Measurements from ENCODE around the gene BMP8A.
A peak's percentile ranks its signal among the peaks of the same experiment; 100 is the strongest.
"Not testable (repeated sequence)": the region's sequence is repeated elsewhere in the genome, so short reads cannot be mapped to it uniquely, and the experiment has no call there.

Gene BMP8A

GRCh38 chr1:39483276-39483675 is 8.2 kb upstream of the BMP8A start:
- DNase-seq (ENCODE audit: low read depth, low spot score): no peak

- no peak for DNase-seq (ENCODE audit: low read depth, low spot score)
Measured at GRCh38 chr1:39484564-39484963, 6.9 kb upstream of the BMP8A start.

- no peak for DNase-seq (ENCODE audit: low read depth, low spot score)
Measured at GRCh38 chr1:39485046-39485803, 6.2 kb upstream of the BMP8A start.

GRCh38 chr1:39488012-39488545 is 3.4 kb upstream of the BMP8A start:
- no peak for DNase-seq (ENCODE audit: low read depth, low spot score)

- DNase-seq (ENCODE audit: low read depth, low spot score): no peak
Measured at GRCh38 chr1:39488793-39489566, 2.5 kb upstream of the BMP8A start.

- no peak for DNase-seq (ENCODE audit: low read depth, low spot score)
Measured at GRCh38 chr1:39489567-39490239, 1.7 kb upstream of the BMP8A start.

- no peak for DNase-seq (ENCODE audit: low read depth, low spot score)
Measured at GRCh38 chr1:39490596-39491145, 765 bp upstream of the BMP8A start.

GRCh38 chr1:39492118-39493042 is 944 bp downstream of the BMP8A start:
- DNase-seq (ENCODE audit: low read depth, low spot score): not testable (repeated sequence)

- not testable (repeated sequence) for DNase-seq (ENCODE audit: low read depth, low spot score)
Measured at GRCh38 chr1:39493043-39493810, 1.8 kb downstream of the BMP8A start.

- no peak for DNase-seq (ENCODE audit: low read depth, low spot score)
Measured at GRCh38 chr1:39494671-39495410, 3.4 kb downstream of the BMP8A start.

GRCh38 chr1:39496520-39496919 is 5.1 kb downstream of the BMP8A start:
- not testable (repeated sequence) for DNase-seq (ENCODE audit: low read depth, low spot score)

- DNase-seq (ENCODE audit: low read depth, low spot score): no peak
Measured at GRCh38 chr1:39497585-39497984, 6.1 kb downstream of the BMP8A start.

- not testable (repeated sequence) for DNase-seq (ENCODE audit: low read depth, low spot score)
Measured at GRCh38 chr1:39498096-39498710, 6.8 kb downstream of the BMP8A start.

- DNase-seq (ENCODE audit: low read depth, low spot score): not testable (repeated sequence)
Measured at GRCh38 chr1:39498821-39499220, 7.4 kb downstream of the BMP8A start.

- no peak for DNase-seq (ENCODE audit: low read depth, low spot score)
Measured at GRCh38 chr1:39499668-39500067, 8.2 kb downstream of the BMP8A start.

GRCh38 chr1:39500862-39501389 is 9.5 kb downstream of the BMP8A start:
- DNase-seq (ENCODE audit: low read depth, low spot score): no peak

GRCh38 chr1:39501666-39502065 is 10.2 kb downstream of the BMP8A start:
- DNase-seq (ENCODE audit: low read depth, low spot score): peak; percentile 39

GRCh38 chr1:39504436-39504835 is 13.0 kb downstream of the BMP8A start:
- DNase-seq (ENCODE audit: low read depth, low spot score): not testable (repeated sequence)

GRCh38 chr1:39505289-39505688 is 13.9 kb downstream of the BMP8A start:
- DNase-seq (ENCODE audit: low read depth, low spot score): no peak
